ENCODE data around the gene KLHL29.

DNA sequence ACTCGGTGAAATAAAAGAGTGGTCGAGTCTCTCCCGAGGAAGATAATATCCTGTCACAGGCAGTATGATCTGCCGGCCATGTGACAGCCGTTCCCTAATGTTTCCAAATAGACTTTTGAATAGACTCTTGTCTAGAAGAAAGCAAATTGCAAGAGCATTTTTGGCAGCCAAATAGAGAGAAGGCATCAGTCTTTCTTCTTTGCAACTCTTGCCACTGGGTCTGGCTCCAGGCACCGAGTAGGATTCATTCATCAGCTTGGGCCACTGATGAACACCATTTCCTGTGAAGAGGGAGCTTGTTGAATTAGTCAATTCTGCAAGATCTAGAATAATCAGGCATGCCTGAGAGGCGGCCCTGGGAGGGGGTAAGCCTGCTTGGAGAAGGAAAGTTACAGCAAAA is 165.6 kb downstream of the KLHL29 start:
- TF ChIP-seq, protein P1, sequence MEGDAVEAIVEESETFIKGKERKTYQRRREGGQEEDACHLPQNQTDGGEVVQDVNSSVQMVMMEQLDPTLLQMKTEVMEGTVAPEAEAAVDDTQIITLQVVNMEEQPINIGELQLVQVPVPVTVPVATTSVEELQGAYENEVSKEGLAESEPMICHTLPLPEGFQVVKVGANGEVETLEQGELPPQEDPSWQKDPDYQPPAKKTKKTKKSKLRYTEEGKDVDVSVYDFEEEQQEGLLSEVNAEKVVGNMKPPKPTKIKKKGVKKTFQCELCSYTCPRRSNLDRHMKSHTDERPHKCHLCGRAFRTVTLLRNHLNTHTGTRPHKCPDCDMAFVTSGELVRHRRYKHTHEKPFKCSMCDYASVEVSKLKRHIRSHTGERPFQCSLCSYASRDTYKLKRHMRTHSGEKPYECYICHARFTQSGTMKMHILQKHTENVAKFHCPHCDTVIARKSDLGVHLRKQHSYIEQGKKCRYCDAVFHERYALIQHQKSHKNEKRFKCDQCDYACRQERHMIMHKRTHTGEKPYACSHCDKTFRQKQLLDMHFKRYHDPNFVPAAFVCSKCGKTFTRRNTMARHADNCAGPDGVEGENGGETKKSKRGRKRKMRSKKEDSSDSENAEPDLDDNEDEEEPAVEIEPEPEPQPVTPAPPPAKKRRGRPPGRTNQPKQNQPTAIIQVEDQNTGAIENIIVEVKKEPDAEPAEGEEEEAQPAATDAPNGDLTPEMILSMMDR (conservative IDR thresholded peaks at IDR 0.05): no peak
- TF ChIP-seq ZFX (IDR thresholded peaks at IDR 0.05): no peak
